OCI-LY7 (cell line): Measurements from ENCODE around the gene DRD5. TPM values are rescaled to one million over a fixed set of nuclear protein-coding genes. Genes with fewer than 3 reads are reported as not detected.

Experiments
- BruUV-seq: library from RNA; stranded (reverse); fragments of 400-500 nt; replicated peaks from 2 replicates; lab custom pipeline; 2021; lab: Mats Ljungman, UMichigan
- CTCF ChIA-PET: fragments of 300-600 bp; sonication (Branson Sonifier 250); formaldehyde crosslinking; loops from one replicate; lab custom pipeline; 2022; ENCODE audit warnings: antibody characterized with exemption; ENCODE audit not compliant: unreplicated experiment; lab: Charles Lee
- POLR2A ChIA-PET: fragments of 300-600 bp; sonication (Branson Sonifier 250); formaldehyde crosslinking; loops from one replicate; lab custom pipeline; 2022; ENCODE audit warnings: antibody characterized with exemption; lab: Charles Lee
- DNase-seq: peaks from one replicate; pipeline ENCODE4 v3.0.0-alpha.2; 2015; ENCODE audit warnings: low spot score
- H2AFZ ChIP-seq: fragments of 200-600 bp; sonication (generic), shearing (Covaris generic); 2 replicates; pipeline ENCODE4 v1.6.1; 2014; ENCODE audit warnings: mild to moderate bottlenecking, antibody characterized with exemption, low read length, moderate library complexity
- H3K27ac ChIP-seq: fragments of 200-600 bp; sonication (generic); 2 replicates; pipeline ENCODE4 v1.5.1; 2014; ENCODE audit warnings: mixed run types, low read depth, mild to moderate bottlenecking, moderate library complexity, low read length, inconsistent platforms; ENCODE audit not compliant: poor library complexity, severe bottlenecking
- H3K36me3 ChIP-seq: fragments of 200-600 bp; sonication (generic); 2 replicates; pipeline ENCODE4 v1.6.1; 2014; ENCODE audit warnings: mild to moderate bottlenecking, antibody characterized with exemption, low read length, moderate library complexity, mixed read lengths; ENCODE audit not compliant: insufficient read depth
- H3K4me1 ChIP-seq: fragments of 200-600 bp; sonication (generic); 2 replicates; pipeline ENCODE4 v1.5.1; 2014; ENCODE audit warnings: mild to moderate bottlenecking, low read length; ENCODE audit not compliant: insufficient read depth, poor library complexity, severe bottlenecking
- H3K4me2 ChIP-seq: fragments of 200-600 bp; sonication (generic); 2 replicates; pipeline ENCODE4 v1.6.1; 2014; ENCODE audit warnings: mild to moderate bottlenecking, low read length
- H3K4me3 ChIP-seq: fragments of 200-600 bp; sonication (generic); 2 replicates; pipeline ENCODE4 v1.5.1; 2014; ENCODE audit warnings: mild to moderate bottlenecking, low read depth, low read length; ENCODE audit not compliant: poor library complexity, severe bottlenecking
- H3K79me2 ChIP-seq: fragments of 200-600 bp; sonication (generic); 2 replicates; pipeline ENCODE4 v1.6.1; 2016; ENCODE audit warnings: low read depth, mild to moderate bottlenecking, low read length, moderate library complexity, mixed read lengths; ENCODE audit not compliant: insufficient read depth
- H3K9me2 ChIP-seq: fragments of 200-600 bp; sonication (generic); 2 replicates; pipeline ENCODE4 v1.6.1; 2016; ENCODE audit warnings: mild to moderate bottlenecking, low read length, mixed read lengths; ENCODE audit not compliant: insufficient read depth
- H3K9me3 ChIP-seq: fragments of 200-600 bp; sonication (generic); 2 replicates; pipeline ENCODE4 v1.6.1; 2014; ENCODE audit warnings: mild to moderate bottlenecking, mixed run types, low read length, mixed read lengths
- H4K20me1 ChIP-seq: fragments of 200-600 bp; sonication (generic); 2 replicates; pipeline ENCODE4 v1.6.1; 2014; ENCODE audit warnings: mild to moderate bottlenecking, antibody characterized with exemption, low read length, moderate library complexity, mixed read lengths; ENCODE audit not compliant: insufficient read depth
- CTCF ChIP-seq: fragments of 200-600 bp; sonication (generic); conservative IDR thresholded peaks from 2 replicates; pipeline ENCODE4 v1.5.1; 2014; ENCODE audit warnings: mild to moderate bottlenecking, antibody characterized with exemption, low read length, moderate library complexity, mixed read lengths
- EZH2phosphoT487 ChIP-seq: fragments of 200-600 bp; sonication (generic); IDR thresholded peaks from 2 replicates; pipeline ENCODE4 v1.6.1; 2018; ENCODE audit warnings: low read depth, borderline replicate concordance, mild to moderate bottlenecking, mixed run types, antibody characterized with exemption, low read length, moderate library complexity, mixed read lengths
- intact Hi-C: fragments of 100-400 bp; cut with micrococcal nuclease; formaldehyde crosslinking; loops from one replicate; pipeline ENCODE4 v1.10.0; 2022; ENCODE audit not compliant: unreplicated experiment
- total RNA-seq, 2 experiments: library from RNA; depleted of rRNA in 1 of 2; stranded (reverse); fragments of >200 nt in 1 of 2; shearing (Covaris generic) in 1 of 2; gene quantifications; 2 replicates each; pipeline ENCODE4 v1.2.3, GENCODE V29; 2014 to 2022

The DRD5 gene
- total RNA-seq, 2 experiments from 2014 or later, result not detected

- BruUV-seq, result no TSS peak
- intact Hi-C loops, result no loop called here
Observed at GRCh38 chr4:9820343-9820742, 38.9 kb downstream of the DRD5 start.

DNA sequence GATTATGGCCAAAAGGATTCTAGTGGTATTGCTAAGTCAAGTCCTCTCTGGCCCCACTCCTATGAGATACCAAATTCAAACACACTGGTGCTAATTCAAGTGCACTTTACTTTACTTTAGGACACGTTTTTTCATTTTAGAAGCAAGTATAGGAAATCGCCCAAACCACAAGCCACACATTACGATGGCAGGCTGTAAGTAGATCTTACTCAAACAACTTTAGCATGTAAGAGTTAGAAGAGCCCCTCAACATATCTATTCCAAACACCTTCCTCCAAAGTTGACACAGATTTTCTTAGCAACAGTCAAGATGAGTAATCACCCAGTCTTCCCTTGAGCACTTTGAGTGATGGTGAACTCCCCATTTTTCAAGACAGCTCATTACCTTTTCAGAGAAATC lies 43.6 kb downstream of the DRD5 start:
- Histone ChIP-seq H3K9me2 (no peaks in the 10 kb centered on the region), H4K20me1 (no peaks in the 10 kb centered on the region), H3K9me3 (no peaks in the 10 kb centered on the region), H3K79me2 (no peaks in the 10 kb centered on the region), H2AFZ (no peak overlapping the region), H3K4me2 (no peak overlapping the region), H3K36me3 (no peaks in the 10 kb centered on the region), H3K4me3 (no peak overlapping the region), H3K27ac (no peak overlapping the region), H3K4me1 (no peaks in the 10 kb centered on the region)
- no TSS peak for BruUV-seq
- no peak for DNase-seq
- CTCF ChIA-PET, result no interaction called here
- intact Hi-C loops, result no loop called here
- POLR2A ChIA-PET, result interaction anchor here (0.6 to 0.7 kb wide), 2 partner anchors 29 to 698 kb away, joined by 3 to 5 read pairs; no protein-coding TSS in a partner anchor
- TF ChIP-seq CTCF (no peak), EZH2phosphoT487 (no peak)

More at GRCh38 chr4:9820343-9820742, 38.9 kb downstream of the DRD5 start:
- Histone ChIP-seq H3K36me3 (no peaks in the 10 kb centered on the region), H3K9me2 (no peaks in the 10 kb centered on the region), H4K20me1 (no peaks in the 10 kb centered on the region), H2AFZ (no peak overlapping the region), H3K4me1 (no peaks in the 10 kb centered on the region), H3K27ac (no peak overlapping the region), H3K4me2 (no peak overlapping the region), H3K9me3 (no peaks in the 10 kb centered on the region), H3K79me2 (no peaks in the 10 kb centered on the region), H3K4me3 (no peak overlapping the region)
- TF ChIP-seq EZH2phosphoT487 (no peak), CTCF (no peak)
- DNase-seq, result no peak
- CTCF ChIA-PET, result no interaction called here
- POLR2A ChIA-PET, result no interaction called here

- no TSS peak for BruUV-seq
- no peak for TF ChIP-seq CTCF
- TF ChIP-seq EZH2phosphoT487, result no peak
- H3K4me1 ChIP-seq, result no peaks in the 10 kb centered on the region
- no peaks in the 10 kb centered on the region for H4K20me1 ChIP-seq
- H3K27ac ChIP-seq, result no peak overlapping the region
- intact Hi-C loops, result no loop called here
- no peaks in the 10 kb centered on the region for H3K9me2 ChIP-seq
- CTCF ChIA-PET, result no interaction called here
- no peaks in the 10 kb centered on the region for H3K36me3 ChIP-seq
- H3K4me2 ChIP-seq, result no peak overlapping the region
- no peaks in the 10 kb centered on the region for H3K9me3 ChIP-seq
- no peak overlapping the region for H3K4me3 ChIP-seq
- H3K79me2 ChIP-seq, result no peaks in the 10 kb centered on the region
- no peak for DNase-seq
- POLR2A ChIA-PET, result interaction anchor here (0.7 kb wide), 1 partner anchor 57 kb away, joined by 3 read pairs; no protein-coding TSS in a partner anchor
- H2AFZ ChIP-seq, result no peak overlapping the region
Observed at GRCh38 chr4:9826551-9826950, 45.1 kb downstream of the DRD5 start.
